GM12875 (cell line): ENCODE measurements around the gene ZNF99.

Source experiments
- H3K4me3 ChIP-seq: one replicate; pipeline ENCODE4 v1.5.1; 2011; ENCODE audit warnings: low read depth, low read length, control low read depth
- CTCF ChIP-seq: IDR thresholded peaks from 2 replicates; pipeline ENCODE4 v1.5.1; 2011; ENCODE audit warnings: low read depth, mild to moderate bottlenecking, control low read depth, inconsistent platforms, low read length, moderate library complexity, borderline replicate concordance; ENCODE audit not compliant: insufficient read depth

ZNF99 gene

GRCh38 chr19:22783651-22784410, at the start of gene ZNF99:
Gene ZNF99, minus strand, starts transcription at chr19:22784151. Its CDS starts 135 bp downstream, at chr19:22784016.
- no peak for TF ChIP-seq CTCF
- no peak within 1 kb of the TSS for H3K4me3 ChIP-seq

GRCh38 chr19:22832031-22832762, 48.2 kb upstream of the ZNF99 start, which contains the start of gene ZNF723:
Gene ZNF723, plus strand, starts transcription at chr19:22832291. Its CDS starts 89 bp downstream, at chr19:22832380.
- TF ChIP-seq CTCF = no peak

GRCh38 chr19:22831211-22831610, 47.3 kb upstream of the ZNF99 start:
- H3K4me3 ChIP-seq = no peak overlapping the region
- no peak for TF ChIP-seq CTCF

More at GRCh38 chr19:22832031-22832762, 48.2 kb upstream of the ZNF99 start, which contains the start of gene ZNF723:
- no peak within 1 kb of the TSS for H3K4me3 ChIP-seq

- TF ChIP-seq CTCF = no peak
- H3K4me3 ChIP-seq = no peak overlapping the region
Observed at GRCh38 chr19:22814124-22814523, 30.2 kb upstream of the ZNF99 start.

- H3K4me3 ChIP-seq = no peak overlapping the region
- TF ChIP-seq CTCF = no peak
Observed at GRCh38 chr19:22807061-22807835, 23.3 kb upstream of the ZNF99 start.

- H3K4me3 ChIP-seq = no peak overlapping the region
- TF ChIP-seq CTCF = no peak
Observed at GRCh38 chr19:22806418-22806817, 22.5 kb upstream of the ZNF99 start.
